ENCODE results near the gene ABAT. TPM values are rescaled to one million over a fixed set of nuclear protein-coding genes. Genes with fewer than 3 reads are reported as not detected.

ABAT gene
- total RNA-seq, 1 experiment from 2014 or later, result 4.7 TPM

DNA sequence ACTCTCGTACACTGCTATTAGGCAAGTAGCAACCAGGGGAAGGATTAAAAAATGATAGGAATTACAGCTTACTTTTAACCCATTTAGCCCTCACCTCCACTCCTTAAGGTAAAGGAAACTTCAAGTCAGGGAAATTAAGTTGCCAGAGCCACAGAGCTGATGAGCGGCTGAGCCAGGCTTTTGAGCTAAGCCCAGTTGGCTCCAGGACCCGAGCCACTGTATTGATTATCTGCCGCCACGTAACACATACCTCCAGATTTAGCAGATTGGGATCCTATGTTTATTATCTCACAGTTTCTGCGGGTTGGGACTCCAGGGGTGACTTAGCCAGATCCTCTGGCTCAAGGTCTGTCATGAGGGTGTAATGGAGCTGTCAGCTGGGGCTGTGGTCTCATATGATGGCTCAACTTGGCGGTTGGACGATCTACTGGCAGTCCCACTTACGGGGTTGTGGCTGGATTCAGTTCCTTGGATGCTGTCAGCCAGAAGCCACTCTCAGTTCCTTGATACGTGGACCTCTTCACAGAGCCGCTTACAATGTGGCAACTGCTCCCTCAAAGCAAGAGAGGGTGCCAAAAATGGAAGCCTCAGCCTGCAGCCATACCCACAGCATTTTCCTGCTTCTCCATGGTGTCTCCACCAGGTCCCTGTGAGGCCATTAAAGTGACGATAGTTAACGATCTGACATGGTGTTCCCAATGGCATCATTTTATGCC is 65.7 kb downstream of the ABAT start:
- Histone ChIP-seq H3K4me2 (ENCODE audit: low read length) (no peak overlapping the region), H3K9me3 (ENCODE audit: control insufficient read depth in 1 of 2, insufficient read depth in 1 of 2, low read depth in 1 of 2, low read length in 2 of 2) (no peaks in the 10 kb centered on the region), H4K20me1 (ENCODE audit: insufficient read depth) (no peaks in the 10 kb centered on the region), H3K27me3 (ENCODE audit: insufficient read depth, low read length) (no peaks in the 10 kb centered on the region), H3K79me2 (ENCODE audit: insufficient read depth, low read length) (no peaks in the 10 kb centered on the region), H3K9ac (ENCODE audit: low read length) (no peak overlapping the region), H3K27ac (ENCODE audit: low read depth, low read length) (no peak overlapping the region), H3K4me1 (ENCODE audit: control insufficient read depth in 1 of 2, insufficient read depth in 2 of 2, low read length in 2 of 2) (no peaks in the 10 kb centered on the region), H3K36me3 (ENCODE audit: control insufficient read depth in 1 of 2, insufficient read depth in 2 of 2, low read length in 2 of 2) (no peaks in the 10 kb centered on the region), H3K9me2 (ENCODE audit: insufficient read depth) (no peaks in the 10 kb centered on the region), H3K4me3 (replicated peaks in 1 of 2; ENCODE audit: low read depth in 1 of 2, low read length in 2 of 2) (no peak overlapping the region), H2AFZ (ENCODE audit: low read depth, low read length, poor library complexity, severe bottlenecking) (no peak overlapping the region)
- intact Hi-C loops (cut with micrococcal nuclease), result no loop called here
- RAD21 ChIA-PET (ENCODE audit: low non-redundant PET in 1 of 2, low total read pairs in 2 of 2, uncharacterized antibody in 2 of 2, unreplicated experiment in 2 of 2), result no interaction called here
- BruUV-seq (replicated peaks), result no TSS peak
- ATAC-seq (no peak), DNase-seq (ENCODE audit: low read depth, low spot score) (no peak)
- CTCF ChIA-PET, result no interaction called here
- POLR2A ChIA-PET, result no interaction called here
- TF ChIP-seq ZFX (IDR thresholded peaks at IDR 0.05) (no peak), EGR1 (IDR thresholded peaks at IDR 0.05; ENCODE audit: low read depth) (no peak), FOSL1 (IDR thresholded peaks at IDR 0.05; ENCODE audit: low read depth) (no peak), JUND (IDR thresholded peaks at IDR 0.05) (no peak), SIN3A (IDR thresholded peaks at IDR 0.05; ENCODE audit: low read depth) (no peak), CBX3 (IDR thresholded peaks at IDR 0.05; ENCODE audit: low read depth) (no peak), YY1 (IDR thresholded peaks at IDR 0.05; ENCODE audit: extremely low read depth, insufficient replicate concordance, low read depth, low read length) (no peak), SP1 (IDR thresholded peaks at IDR 0.05; ENCODE audit: low read depth) (no peak), POLR2A (IDR thresholded peaks at IDR 0.05; ENCODE audit: borderline replicate concordance, extremely low read depth, insufficient read depth, insufficient read length) (no peak), ZNF274 (IDR thresholded peaks at IDR 0.05; ENCODE audit: low read depth, low read length) (no peak), EZH2phosphoT487 (IDR thresholded peaks at IDR 0.05; ENCODE audit: borderline replicate concordance) (no peak), TCF7L2 (IDR thresholded peaks at IDR 0.05; ENCODE audit: borderline replicate concordance, extremely low read depth, insufficient read depth, insufficient read length) (no peak)
- TF ChIP-seq, protein P1, sequence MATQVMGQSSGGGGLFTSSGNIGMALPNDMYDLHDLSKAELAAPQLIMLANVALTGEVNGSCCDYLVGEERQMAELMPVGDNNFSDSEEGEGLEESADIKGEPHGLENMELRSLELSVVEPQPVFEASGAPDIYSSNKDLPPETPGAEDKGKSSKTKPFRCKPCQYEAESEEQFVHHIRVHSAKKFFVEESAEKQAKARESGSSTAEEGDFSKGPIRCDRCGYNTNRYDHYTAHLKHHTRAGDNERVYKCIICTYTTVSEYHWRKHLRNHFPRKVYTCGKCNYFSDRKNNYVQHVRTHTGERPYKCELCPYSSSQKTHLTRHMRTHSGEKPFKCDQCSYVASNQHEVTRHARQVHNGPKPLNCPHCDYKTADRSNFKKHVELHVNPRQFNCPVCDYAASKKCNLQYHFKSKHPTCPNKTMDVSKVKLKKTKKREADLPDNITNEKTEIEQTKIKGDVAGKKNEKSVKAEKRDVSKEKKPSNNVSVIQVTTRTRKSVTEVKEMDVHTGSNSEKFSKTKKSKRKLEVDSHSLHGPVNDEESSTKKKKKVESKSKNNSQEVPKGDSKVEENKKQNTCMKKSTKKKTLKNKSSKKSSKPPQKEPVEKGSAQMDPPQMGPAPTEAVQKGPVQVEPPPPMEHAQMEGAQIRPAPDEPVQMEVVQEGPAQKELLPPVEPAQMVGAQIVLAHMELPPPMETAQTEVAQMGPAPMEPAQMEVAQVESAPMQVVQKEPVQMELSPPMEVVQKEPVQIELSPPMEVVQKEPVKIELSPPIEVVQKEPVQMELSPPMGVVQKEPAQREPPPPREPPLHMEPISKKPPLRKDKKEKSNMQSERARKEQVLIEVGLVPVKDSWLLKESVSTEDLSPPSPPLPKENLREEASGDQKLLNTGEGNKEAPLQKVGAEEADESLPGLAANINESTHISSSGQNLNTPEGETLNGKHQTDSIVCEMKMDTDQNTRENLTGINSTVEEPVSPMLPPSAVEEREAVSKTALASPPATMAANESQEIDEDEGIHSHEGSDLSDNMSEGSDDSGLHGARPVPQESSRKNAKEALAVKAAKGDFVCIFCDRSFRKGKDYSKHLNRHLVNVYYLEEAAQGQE (IDR thresholded peaks at IDR 0.05; ENCODE audit: low read depth), result no peak
- TF ChIP-seq, protein P2, sequence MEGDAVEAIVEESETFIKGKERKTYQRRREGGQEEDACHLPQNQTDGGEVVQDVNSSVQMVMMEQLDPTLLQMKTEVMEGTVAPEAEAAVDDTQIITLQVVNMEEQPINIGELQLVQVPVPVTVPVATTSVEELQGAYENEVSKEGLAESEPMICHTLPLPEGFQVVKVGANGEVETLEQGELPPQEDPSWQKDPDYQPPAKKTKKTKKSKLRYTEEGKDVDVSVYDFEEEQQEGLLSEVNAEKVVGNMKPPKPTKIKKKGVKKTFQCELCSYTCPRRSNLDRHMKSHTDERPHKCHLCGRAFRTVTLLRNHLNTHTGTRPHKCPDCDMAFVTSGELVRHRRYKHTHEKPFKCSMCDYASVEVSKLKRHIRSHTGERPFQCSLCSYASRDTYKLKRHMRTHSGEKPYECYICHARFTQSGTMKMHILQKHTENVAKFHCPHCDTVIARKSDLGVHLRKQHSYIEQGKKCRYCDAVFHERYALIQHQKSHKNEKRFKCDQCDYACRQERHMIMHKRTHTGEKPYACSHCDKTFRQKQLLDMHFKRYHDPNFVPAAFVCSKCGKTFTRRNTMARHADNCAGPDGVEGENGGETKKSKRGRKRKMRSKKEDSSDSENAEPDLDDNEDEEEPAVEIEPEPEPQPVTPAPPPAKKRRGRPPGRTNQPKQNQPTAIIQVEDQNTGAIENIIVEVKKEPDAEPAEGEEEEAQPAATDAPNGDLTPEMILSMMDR (IDR thresholded peaks at IDR 0.05 in 2 of 3, conservative IDR thresholded peaks at IDR 0.05 in 1 of 3; ENCODE audit: borderline replicate concordance in 1 of 3, insufficient read depth in 1 of 3, low read depth in 2 of 3, low read length in 2 of 3), result no peak
- TF ChIP-seq, protein P3, sequence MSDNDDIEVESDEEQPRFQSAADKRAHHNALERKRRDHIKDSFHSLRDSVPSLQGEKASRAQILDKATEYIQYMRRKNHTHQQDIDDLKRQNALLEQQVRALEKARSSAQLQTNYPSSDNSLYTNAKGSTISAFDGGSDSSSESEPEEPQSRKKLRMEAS (IDR thresholded peaks at IDR 0.05), result no peak
